ENCODE data around the gene ESRRB.

GRCh38 chr14:76371066-76371465 lies 4.9 kb upstream of the ESRRB start:
- TF ChIP-seq CTCF (IDR thresholded peaks at IDR 0.05) (no peak), POLR2A (IDR thresholded peaks at IDR 0.05) (no peak)

All from Peyer's patch (tissue), 4 donors.